Cardiac muscle cell (in vitro differentiated cells and primary cell): ENCODE data around the gene FXYD4. TPM values are rescaled to one million over a fixed set of nuclear protein-coding genes. Genes with fewer than 3 reads are reported as not detected.

Experiments
- DNase-seq, 2 donors: peaks; one replicate each; pipeline versions ENCODE4 v3.0.0 to v3.0.0-alpha.2; 2010 to 2017; ENCODE audit warnings: low read depth in 1 of 2, low spot score in 1 of 2
- H3K27ac ChIP-seq: fragments of 200-600 bp; sonication (generic); 2 replicates; pipeline ENCODE4 v1.5.1; 2016
- H3K27me3 ChIP-seq: fragments of 200-600 bp; sonication (generic); 2 replicates; pipeline ENCODE4 v1.6.0; 2016; ENCODE audit warnings: control low read depth
- H3K36me3 ChIP-seq: fragments of 200-600 bp; sonication (generic); 2 replicates; pipeline ENCODE4 v1.5.1; 2016; ENCODE audit warnings: control low read depth
- H3K4me1 ChIP-seq: fragments of 200-600 bp; sonication (generic); 2 replicates; pipeline ENCODE4 v1.8.1; 2017; ENCODE audit warnings: low read depth, mild to moderate bottlenecking, mixed run types
- H3K4me3 ChIP-seq: fragments of 200-600 bp; sonication (generic); 2 replicates; pipeline ENCODE4 v1.5.1; 2016; ENCODE audit warnings: mild to moderate bottlenecking
- H3K9me3 ChIP-seq: fragments of 200-600 bp; sonication (generic); 2 replicates; pipeline ENCODE4 v1.5.1; 2017; ENCODE audit warnings: low read depth, mild to moderate bottlenecking, control low read depth
- polyA plus RNA-seq: library from polyadenylated mRNA; unstranded; fragments of >200 nt; fragmentation: Nextera tagmentation; extraction: Ambion mirVana; gene quantifications from 2 replicates; pipeline ENCODE4 v1.2.1, GENCODE V29; 2016
- total RNA-seq: library from RNA; depleted of rRNA; stranded (reverse); fragments of >200 nt; gene quantifications from 2 replicates; pipeline ENCODE4 v1.2.3, GENCODE V29; 2016
- TF ChIP-seq, protein P1 (sequence below): IDR thresholded peaks from 2 replicates; pipeline ENCODE4 v1.5.1; 2012; ENCODE audit warnings: low read depth, mild to moderate bottlenecking, low read length

Gene FXYD4
- total and polyA plus RNA-seq, 2 experiments from 2014 or later = not detected

DNA sequence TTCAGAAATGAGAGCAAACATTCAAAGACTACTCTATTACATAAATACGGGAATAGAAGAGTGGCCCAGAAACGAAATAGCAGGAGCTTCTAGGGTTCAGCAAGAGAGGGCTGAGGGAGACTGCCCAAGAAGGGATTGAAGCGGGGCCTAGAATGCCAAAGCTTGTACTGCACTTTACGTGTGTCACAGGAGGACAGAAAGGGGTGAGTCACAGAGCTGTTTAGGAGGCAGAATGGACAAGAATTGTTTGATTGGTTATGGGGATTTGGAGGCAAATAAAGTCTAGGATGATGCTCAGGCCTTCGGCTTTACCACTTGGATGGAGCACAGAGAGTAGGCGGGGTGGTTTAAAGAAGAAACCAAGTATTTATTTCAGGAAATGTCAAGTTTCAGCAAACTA lies 11.3 kb upstream of the FXYD4 start:
- H3K27ac ChIP-seq = no peak overlapping the region
- no peak overlapping the region for H3K4me3 ChIP-seq
- no peaks in the 10 kb centered on the region for H3K36me3 ChIP-seq
- no peak for DNase-seq
- H3K9me3 ChIP-seq = no peaks in the 10 kb centered on the region
- no peaks in the 10 kb centered on the region for H3K27me3 ChIP-seq
- TF ChIP-seq, protein P1, sequence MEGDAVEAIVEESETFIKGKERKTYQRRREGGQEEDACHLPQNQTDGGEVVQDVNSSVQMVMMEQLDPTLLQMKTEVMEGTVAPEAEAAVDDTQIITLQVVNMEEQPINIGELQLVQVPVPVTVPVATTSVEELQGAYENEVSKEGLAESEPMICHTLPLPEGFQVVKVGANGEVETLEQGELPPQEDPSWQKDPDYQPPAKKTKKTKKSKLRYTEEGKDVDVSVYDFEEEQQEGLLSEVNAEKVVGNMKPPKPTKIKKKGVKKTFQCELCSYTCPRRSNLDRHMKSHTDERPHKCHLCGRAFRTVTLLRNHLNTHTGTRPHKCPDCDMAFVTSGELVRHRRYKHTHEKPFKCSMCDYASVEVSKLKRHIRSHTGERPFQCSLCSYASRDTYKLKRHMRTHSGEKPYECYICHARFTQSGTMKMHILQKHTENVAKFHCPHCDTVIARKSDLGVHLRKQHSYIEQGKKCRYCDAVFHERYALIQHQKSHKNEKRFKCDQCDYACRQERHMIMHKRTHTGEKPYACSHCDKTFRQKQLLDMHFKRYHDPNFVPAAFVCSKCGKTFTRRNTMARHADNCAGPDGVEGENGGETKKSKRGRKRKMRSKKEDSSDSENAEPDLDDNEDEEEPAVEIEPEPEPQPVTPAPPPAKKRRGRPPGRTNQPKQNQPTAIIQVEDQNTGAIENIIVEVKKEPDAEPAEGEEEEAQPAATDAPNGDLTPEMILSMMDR = no peak
- no peaks in the 10 kb centered on the region for H3K4me1 ChIP-seq

DNA sequence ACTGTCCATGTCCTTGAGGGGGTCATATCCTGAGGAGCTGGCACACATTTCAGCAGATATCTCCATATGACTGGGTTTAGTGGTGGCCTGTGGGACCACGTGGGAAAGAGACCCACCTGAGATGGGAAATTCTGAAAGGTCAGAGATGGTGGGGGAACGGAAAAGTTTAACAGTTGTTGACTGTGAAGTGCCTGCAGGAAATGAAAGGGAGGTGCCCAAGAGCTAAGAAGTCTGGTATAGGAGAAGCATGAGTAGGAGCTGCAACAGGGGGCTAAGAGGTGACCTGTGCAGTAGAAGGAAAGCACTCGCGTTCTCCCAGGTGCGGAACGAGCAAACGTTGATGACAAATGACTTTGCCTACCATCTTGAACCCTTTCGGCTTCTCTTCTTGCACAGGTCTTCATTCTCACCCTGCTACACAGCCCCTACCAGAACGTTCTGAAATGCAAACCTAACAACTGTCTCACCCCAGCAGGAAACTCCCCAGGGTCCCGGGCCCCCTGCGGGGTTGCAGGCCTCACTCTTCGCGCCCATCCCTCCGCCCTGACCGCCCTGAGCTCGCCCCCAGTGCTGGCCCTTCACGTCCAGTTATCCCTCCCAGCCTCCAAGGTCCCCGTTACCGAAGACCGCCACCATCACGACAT lies 9.8 kb upstream of the FXYD4 start:
- Histone ChIP-seq H3K4me1 (no peaks in the 10 kb centered on the region), H3K4me3 (peak overlapping the region; percentile 26), H3K27ac (no peak overlapping the region), H3K36me3 (no peaks in the 10 kb centered on the region), H3K9me3 (no peaks in the 10 kb centered on the region), H3K27me3 (no peaks in the 10 kb centered on the region)
- TF ChIP-seq, protein P1 = no peak
- no peak for DNase-seq

DNA sequence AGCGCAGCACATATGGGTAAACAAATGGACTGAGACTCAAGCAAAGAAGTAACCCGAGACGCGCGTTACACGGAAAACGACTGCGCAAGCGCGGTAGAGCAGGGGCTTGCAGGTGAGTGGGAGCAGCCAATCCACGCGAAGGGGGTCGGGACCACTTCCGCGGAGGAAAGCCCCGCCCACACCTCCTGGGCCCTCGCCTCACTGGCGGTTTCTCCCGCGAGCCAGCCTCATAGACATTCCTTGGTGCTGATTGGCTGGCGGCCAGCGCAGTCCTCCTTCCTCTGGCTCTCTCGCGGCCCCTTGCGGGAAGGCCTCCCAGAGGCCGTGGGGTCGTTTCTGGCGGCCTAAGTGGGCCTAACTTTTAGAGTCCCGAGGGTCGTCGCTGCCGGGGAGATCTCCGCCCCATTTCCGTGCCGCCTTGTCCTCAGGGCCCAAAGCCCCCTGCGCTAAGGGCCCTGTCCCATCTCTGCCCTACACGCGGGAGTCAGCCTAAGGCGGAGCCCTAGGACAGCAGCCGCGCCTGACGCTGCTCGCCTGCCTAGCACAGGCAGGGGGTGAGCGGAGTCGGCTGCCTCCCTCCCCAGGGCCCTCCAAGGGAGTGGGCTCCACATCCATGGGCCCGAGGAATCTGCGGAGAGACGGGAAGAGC lies 9.1 kb upstream of the FXYD4 start:
- Histone ChIP-seq H3K27me3 (no peaks in the 10 kb centered on the region), H3K27ac (no peak overlapping the region), H3K4me1 (no peaks in the 10 kb centered on the region), H3K9me3 (no peaks in the 10 kb centered on the region), H3K36me3 (no peaks in the 10 kb centered on the region), H3K4me3 (peak overlapping the region; percentile 26)
- DNase-seq = peak; percentile 95 to 98
- TF ChIP-seq, protein P1 = peak; percentile 54

DNA sequence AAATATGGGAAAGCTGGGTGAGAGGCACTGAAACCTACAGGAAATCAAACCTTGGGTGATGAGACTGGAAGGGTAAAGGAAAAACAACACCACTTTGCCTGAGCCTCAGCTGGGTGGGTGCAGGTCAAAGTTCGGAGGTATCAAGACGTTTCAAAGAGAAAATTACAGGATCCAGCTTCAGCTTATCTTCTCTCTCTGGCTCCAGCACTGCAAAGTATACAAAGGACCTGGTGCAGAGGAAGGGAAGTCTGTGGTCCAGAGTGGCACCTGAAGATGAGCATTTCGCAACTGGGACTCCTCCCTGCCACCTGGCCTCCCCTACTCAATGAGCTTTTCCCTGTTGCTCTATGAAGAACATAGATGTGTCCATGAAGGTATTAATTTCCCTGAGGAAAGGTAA lies 6.4 kb upstream of the FXYD4 start:
- Histone ChIP-seq H3K4me1 (no peaks in the 10 kb centered on the region), H3K27ac (no peak overlapping the region), H3K4me3 (no peak overlapping the region), H3K27me3 (no peaks in the 10 kb centered on the region), H3K9me3 (no peaks in the 10 kb centered on the region), H3K36me3 (no peaks in the 10 kb centered on the region)
- TF ChIP-seq, protein P1 = no peak
- no peak for DNase-seq

DNA sequence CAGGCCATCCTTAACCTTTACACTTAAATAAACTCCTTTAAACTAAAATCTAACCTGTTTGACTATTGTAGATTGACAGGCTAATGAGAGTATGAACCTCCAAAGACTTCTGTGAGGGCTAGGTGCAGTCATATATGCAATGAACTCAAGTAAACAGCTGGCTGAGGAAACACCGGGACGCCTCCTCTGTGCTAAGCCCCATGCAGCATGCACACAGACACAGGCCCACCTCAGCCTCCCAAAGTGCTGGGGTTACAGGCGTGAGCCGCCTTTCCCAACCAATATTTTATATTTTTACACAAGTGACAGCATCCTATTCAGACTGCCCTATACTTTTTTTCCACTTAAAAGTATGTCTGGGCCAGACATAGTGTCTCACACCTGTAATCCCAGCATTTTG lies 1.5 kb upstream of the FXYD4 start:
- H3K4me1 ChIP-seq = peaks cover 6% of the 10 kb centered on the region
- H3K9me3 ChIP-seq = no peaks in the 10 kb centered on the region
- no peak overlapping the region for H3K27ac ChIP-seq
- no peak overlapping the region for H3K4me3 ChIP-seq
- TF ChIP-seq, protein P1 = no peak
- no peaks in the 10 kb centered on the region for H3K27me3 ChIP-seq
- no peak for DNase-seq
- no peaks in the 10 kb centered on the region for H3K36me3 ChIP-seq
